Subcutaneous adipose tissue (tissue), 4 donors: Measurements from ENCODE around the gene CCSER1. TPM values are rescaled to one million over a fixed set of nuclear protein-coding genes. Genes with fewer than 3 reads are reported as not detected.

Experiments
- CTCF ChIP-seq: fragments of 450-650 bp; IDR thresholded peaks from one replicate; pipeline ENCODE4 v1.5.1; 2016; ENCODE audit warnings: low read depth, mild to moderate bottlenecking, control low read depth, antibody characterized with exemption, moderate library complexity
- total RNA-seq, 4 donors: library from RNA; depleted of rRNA; stranded (reverse); fragments of >200 nt; gene quantifications; one replicate each; pipeline ENCODE4 v1.1.0, GENCODE V29; 2016

CCSER1 gene
- total RNA-seq, 4 donors from 2014 or later: 8.0 to 18.1 (median 16.0) TPM

- TF ChIP-seq CTCF: no peak
Measured at GRCh38 chr4:90187148-90187884, 60.1 kb downstream of the CCSER1 start.

GRCh38 chr4:90189178-90189577, 62.0 kb downstream of the CCSER1 start:
- no peak for TF ChIP-seq CTCF

- TF ChIP-seq CTCF: no peak
Measured at GRCh38 chr4:90189946-90190345, 62.8 kb downstream of the CCSER1 start.

GRCh38 chr4:90190525-90190924, 63.3 kb downstream of the CCSER1 start:
- no peak for TF ChIP-seq CTCF

- TF ChIP-seq CTCF: no peak
Measured at GRCh38 chr4:90198086-90198847, 71.1 kb downstream of the CCSER1 start.

GRCh38 chr4:90207887-90208454, 80.8 kb downstream of the CCSER1 start:
- TF ChIP-seq CTCF: no peak

GRCh38 chr4:90209922-90210321, 82.7 kb downstream of the CCSER1 start:
- TF ChIP-seq CTCF: no peak
